Measurements from ENCODE around the gene MS4A18.

The MS4A18 gene

GRCh38 chr11:60769273-60769672, 44.8 kb downstream of the MS4A18 start:
- FAIRE-seq, result no peak

DNA sequence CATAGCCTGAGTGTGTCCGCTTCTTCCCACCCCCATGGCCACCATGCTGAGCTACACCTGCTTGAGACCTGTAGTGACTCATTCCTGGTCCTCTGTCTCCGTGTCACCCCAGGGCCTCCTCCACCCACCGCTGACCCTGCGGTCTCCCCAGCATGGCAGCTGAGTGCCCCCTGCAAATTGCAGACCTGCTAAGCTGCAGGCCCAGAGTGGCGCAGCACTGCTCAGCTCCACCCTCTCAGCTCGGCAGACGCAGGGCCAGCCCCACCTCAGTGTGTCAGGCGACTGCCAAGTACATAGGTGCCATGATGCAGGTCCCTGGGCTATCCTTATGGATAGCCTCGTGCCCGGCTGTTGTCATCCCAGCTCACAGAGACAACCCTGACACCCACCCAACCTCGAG, 45.3 kb downstream of the MS4A18 start:
- no peak for FAIRE-seq

DNA sequence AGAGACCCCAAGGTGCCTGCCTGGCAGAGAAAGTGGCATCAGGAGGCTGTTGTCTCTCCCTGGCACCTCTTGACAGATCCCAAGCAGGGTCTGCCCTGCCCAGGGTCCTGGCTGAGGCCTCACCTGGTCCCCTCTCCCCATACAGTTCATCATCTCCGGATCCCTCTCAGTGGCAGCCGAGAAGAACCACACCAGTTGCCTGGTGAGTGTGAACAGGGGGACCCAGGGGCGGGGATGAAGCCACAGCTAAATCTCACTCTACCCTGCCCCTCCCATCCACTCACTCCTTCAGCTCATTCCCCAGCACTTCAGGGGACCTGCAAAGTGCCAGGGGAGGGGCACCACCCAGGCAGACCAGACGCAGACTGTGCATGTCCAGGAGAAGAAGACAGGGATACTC, 46.6 kb downstream of the MS4A18 start:
- no peak for FAIRE-seq

- FAIRE-seq, result no peak
These were observed 47.5 kb downstream of the MS4A18 start for GRCh38 chr11:60771879-60772525.

- no peak for FAIRE-seq
These were observed 48.1 kb downstream of the MS4A18 start for GRCh38 chr11:60772666-60773065.

GRCh38 chr11:60774726-60775125, 50.2 kb downstream of the MS4A18 start:
- FAIRE-seq, result no peak

DNA sequence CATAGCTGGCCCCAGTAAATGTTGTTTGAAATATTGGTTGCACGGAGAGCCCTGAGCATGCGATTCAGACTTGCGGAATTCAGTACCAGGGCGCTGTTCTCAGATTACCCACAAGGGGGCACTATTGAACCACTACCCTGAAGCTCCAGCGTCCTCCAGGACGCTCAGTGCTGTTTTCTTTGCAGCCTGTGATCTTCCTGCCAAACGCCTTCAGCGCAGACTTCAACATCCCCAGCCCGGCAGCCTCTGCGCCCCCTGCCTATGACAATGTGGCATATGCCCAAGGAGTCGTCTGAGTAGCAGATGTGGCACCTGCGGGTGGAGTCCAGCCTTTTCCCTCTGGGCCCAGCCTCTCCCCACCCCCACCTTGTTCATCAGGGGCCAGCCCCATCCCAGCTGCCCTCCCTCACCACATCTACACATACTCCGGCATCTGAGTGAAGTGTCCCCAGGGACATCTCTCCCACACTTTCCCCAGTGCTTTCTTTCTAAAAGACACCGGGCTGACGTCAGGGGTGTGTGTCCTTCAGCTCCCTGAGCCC, 51.0 kb downstream of the MS4A18 start:
- peak; percentile 80 for FAIRE-seq

GRCh38 chr11:60776167-60776566, 51.6 kb downstream of the MS4A18 start:
- FAIRE-seq, result no peak

DNA sequence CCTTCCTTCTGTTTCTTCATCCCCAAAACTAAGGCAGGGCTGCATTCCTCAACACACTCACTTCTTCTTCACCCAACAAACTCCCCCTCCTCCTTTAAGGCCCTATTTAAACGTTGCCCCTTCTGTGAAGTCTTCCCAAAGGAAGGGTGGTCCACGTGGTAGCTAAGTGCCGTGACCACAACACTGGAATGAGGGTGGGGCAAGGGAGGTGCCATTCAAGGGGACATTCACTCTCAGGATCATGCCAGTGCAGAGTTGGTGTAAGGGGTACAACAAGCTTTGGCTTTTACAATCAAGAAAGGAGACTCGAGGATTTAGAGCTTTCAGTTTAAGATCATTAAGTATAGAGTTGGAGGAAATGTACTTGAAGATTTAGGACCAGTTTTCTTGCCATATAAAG, 52.6 kb downstream of the MS4A18 start:
- FAIRE-seq, result no peak

- no peak for FAIRE-seq
These were observed 53.1 kb downstream of the MS4A18 start for GRCh38 chr11:60777572-60777971.

- FAIRE-seq, result no peak
These were observed 55.5 kb downstream of the MS4A18 start for GRCh38 chr11:60780065-60780464.

DNA sequence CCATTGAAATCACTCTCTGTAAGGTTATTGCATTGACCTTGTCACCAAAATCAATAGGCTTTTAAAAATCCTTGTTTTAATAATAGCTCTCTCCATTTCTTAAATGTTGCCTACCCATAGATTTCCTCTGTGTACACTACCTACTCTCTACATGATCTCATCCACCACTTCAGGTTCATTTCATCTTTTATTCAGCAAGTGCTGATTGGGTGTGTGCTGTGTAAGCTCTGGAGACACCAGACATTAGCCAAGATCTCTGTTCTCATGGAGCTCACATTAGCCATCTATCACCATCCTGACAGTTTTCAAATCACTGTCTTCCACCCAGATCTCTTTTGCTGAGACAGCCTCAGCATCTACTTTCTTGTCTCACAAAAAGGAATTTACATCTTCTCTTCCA, 56.3 kb downstream of the MS4A18 start:
- no peak for FAIRE-seq

- FAIRE-seq, result no peak
These were observed 56.9 kb downstream of the MS4A18 start for GRCh38 chr11:60781286-60781980.

GRCh38 chr11:60781981-60782316, 57.4 kb downstream of the MS4A18 start:
- no peak for FAIRE-seq

DNA sequence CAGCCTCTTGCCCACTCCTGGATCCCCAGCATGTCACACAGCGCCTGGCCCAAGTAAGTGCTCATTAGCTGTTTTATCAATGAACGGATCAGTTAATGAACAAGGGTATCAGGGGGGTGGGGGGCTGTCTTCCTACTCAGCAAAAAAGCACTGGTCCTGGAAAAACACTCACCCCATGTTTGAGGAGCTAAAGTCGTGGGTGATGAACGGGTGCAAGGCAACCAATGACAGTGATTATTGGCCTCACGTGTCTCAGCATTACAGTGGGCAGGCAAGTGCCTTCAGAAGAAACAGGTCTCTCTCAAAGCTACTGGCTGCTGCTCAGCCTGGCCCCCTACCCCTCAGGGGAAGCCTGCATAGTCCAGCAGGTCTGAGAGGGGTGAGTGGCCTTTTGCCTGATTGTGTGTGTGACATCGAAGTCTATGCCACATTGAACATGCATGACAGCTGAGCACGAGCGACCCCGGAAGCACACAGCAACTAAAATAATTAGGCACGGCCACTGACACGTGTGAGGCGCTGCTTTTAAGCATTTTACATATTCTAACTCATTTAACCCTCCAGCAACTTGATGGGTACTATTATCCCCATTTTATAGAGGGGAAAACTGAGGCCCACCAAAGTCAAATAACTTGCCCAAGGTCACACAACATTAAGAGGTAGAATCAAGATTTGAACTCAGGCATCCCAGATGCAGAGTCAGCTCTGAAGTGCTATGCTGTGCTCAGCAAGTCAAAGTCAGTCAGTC, 58.0 kb downstream of the MS4A18 start:
- FAIRE-seq, result no peak

DNA sequence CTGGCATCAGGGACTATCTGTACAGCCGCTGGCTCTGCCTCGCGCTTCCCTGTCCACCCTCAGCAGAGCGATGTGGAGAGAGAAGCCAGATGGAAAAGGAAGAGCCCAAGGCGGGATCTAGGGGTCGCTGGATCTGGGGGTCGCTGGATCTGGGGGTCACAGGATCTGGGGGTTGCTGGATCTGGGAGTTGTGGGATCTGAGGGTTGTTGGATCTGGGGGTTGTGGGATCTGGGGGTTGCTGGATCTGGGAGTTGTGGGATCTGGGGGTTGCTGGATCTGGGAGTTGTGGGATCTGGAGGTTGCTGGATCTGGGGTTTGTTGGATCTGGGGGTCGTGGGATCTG, 58.6 kb downstream of the MS4A18 start:
- no peak for FAIRE-seq

GRCh38 chr11:60783911-60784310, 59.4 kb downstream of the MS4A18 start:
- no peak for FAIRE-seq

DNA sequence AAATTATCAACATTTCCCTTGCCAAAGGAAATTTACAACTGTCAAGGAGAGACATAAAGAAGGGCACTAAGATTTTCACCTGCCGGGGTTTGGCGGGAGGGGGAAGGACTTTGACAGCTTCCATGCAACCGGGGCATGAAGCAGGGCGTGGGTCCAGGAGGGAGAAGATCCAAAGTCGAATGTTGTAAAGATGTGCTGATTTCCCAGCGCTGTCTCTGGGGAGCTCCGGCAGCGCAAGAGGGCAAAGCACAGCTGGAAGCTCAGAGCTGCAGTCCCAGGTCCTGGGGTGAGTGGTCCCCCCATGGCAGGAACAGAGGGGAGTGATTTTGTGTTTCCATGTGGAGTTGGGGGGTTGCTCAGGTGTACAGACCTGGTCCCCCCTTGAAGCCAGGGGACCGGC, 60.6 kb downstream of the MS4A18 start, which contains the start of gene MS4A10:
MS4A10 (plus strand) TSS at position 198 of the 400 bp plus-strand sequence. CDS start 5,003 bp downstream, outside the sequence.
- FAIRE-seq, result no peak

- FAIRE-seq, result no peak
These were observed 61.4 kb downstream of the MS4A18 start for GRCh38 chr11:60785806-60786361.

GRCh38 chr11:60786811-60787567, 62.5 kb downstream of the MS4A18 start:
- FAIRE-seq, result no peak

DNA sequence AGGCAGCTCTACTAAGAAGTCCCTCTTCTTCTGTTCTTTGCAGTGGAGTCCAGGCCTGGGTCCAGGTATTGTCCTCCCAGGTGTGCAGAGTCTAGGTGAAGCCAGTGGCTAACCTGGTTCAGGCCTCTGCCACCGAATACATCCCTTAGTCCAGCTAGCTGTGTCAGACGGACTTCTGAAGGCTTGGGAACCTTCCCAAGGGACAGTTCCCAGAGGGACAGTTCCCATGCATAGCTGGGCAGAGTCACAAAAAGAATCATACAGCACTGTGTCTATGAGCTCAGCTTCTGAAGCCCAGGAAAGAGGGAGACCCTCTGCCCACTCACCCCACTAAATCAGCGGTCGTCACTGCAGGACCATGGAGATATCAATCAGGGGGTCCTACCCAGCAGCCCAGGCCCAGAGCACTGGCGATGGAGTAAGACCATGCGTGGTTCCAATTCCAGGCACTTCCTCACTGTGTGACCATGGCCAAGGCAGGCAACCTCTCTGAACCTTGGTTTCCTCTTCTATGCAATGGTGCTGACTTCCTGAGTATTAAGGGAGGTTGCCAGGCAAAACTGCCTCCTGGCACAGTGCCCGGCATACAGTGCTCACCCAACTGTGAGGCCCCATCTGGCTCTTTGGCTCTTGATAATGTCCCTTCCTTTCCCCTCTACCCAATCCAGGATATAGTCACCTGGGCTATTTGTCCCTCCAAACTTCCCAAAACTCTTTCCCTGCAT, 64.0 kb downstream of the MS4A18 start:
- FAIRE-seq, result no peak

DNA sequence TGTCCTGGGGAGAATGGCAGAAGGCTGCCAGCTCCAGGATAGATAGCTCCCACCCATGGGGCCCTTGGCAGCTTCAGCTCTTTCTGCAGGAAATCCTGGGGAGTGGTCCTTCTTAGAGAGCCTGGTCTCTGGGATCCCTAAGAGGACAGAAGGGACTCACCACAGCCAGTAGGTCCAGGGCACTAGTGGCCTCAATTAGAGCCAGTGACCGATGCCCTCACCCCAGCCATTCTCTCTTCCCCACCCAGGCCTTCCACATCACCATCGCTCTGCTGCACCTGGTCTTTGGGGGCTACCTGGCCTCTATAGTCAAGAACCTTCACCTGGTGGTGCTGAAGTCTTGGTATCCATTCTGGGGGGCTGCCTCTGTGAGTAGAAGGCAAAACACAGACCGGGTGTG, 66.2 kb downstream of the MS4A18 start:
- FAIRE-seq, result no peak
